Measurements from ENCODE around the gene CDSN.

Gene CDSN

GRCh38 chr6:31114541-31114878, 5.7 kb downstream of the CDSN start, which contains the start of gene PSORS1C1:
PSORS1C1 (plus strand) TSS chr6:31114800; CDS start chr6:31129633, 14,833 bp downstream.
- Mint-ChIP-seq H3K4me1 (peaks cover 39% of the 10 kb centered on the region), H3K36me3 (ENCODE audit: low read depth) (no peaks in the 10 kb centered on the region), H3K27ac (no peak within 1 kb of the TSS), H3K27me3 (ENCODE audit: low read depth, poor library complexity) (peaks cover 25% of the 10 kb centered on the region), H3K9me3 (no peaks in the 10 kb centered on the region), H3K4me3 (peak within 1 kb of the TSS; percentile 50)
- TF ChIP-seq CTCF (IDR thresholded peaks at IDR 0.05), result no peak
- DNase-seq, result no peak

GRCh38 chr6:31113861-31114540, 6.2 kb downstream of the CDSN start:
- Mint-ChIP-seq H3K27ac (no peak overlapping the region), H3K9me3 (no peaks in the 10 kb centered on the region), H3K4me3 (no peak overlapping the region), H3K4me1 (peaks cover 39% of the 10 kb centered on the region), H3K36me3 (ENCODE audit: low read depth) (no peaks in the 10 kb centered on the region), H3K27me3 (ENCODE audit: low read depth, poor library complexity) (peaks cover 26% of the 10 kb centered on the region)
- no peak for TF ChIP-seq CTCF (IDR thresholded peaks at IDR 0.05)
- no peak for DNase-seq

GRCh38 chr6:31112478-31112877, 7.8 kb downstream of the CDSN start, which contains the start of gene C6orf15:
C6orf15 (minus strand) TSS chr6:31112575; CDS start chr6:31112555, 20 bp downstream.
- Mint-ChIP-seq H3K4me3 (no peak within 1 kb of the TSS), H3K27me3 (ENCODE audit: low read depth, poor library complexity) (peaks cover 34% of the 10 kb centered on the region), H3K9me3 (no peaks in the 10 kb centered on the region), H3K27ac (no peak within 1 kb of the TSS), H3K4me1 (peaks cover 39% of the 10 kb centered on the region), H3K36me3 (ENCODE audit: low read depth) (no peaks in the 10 kb centered on the region)
- TF ChIP-seq CTCF (IDR thresholded peaks at IDR 0.05), result no peak
- no peak for DNase-seq

GRCh38 chr6:31111712-31112111, 8.5 kb downstream of the CDSN start:
- DNase-seq, result no peak
- H3K9me3 Mint-ChIP-seq, result no peaks in the 10 kb centered on the region
- no peaks in the 10 kb centered on the region for H3K36me3 Mint-ChIP-seq (ENCODE audit: low read depth)
- H3K27me3 Mint-ChIP-seq (ENCODE audit: low read depth, poor library complexity), result peaks cover 34% of the 10 kb centered on the region
- no peak overlapping the region for H3K27ac Mint-ChIP-seq
- H3K4me3 Mint-ChIP-seq, result no peak overlapping the region
- no peak for TF ChIP-seq CTCF (IDR thresholded peaks at IDR 0.05)
- peaks cover 32% of the 10 kb centered on the region for H3K4me1 Mint-ChIP-seq

GRCh38 chr6:31110825-31111582, 9.2 kb downstream of the CDSN start:
- Mint-ChIP-seq H3K27ac (no peak overlapping the region), H3K36me3 (ENCODE audit: low read depth) (no peaks in the 10 kb centered on the region), H3K4me1 (peaks cover 33% of the 10 kb centered on the region), H3K27me3 (ENCODE audit: low read depth, poor library complexity) (peaks cover 34% of the 10 kb centered on the region), H3K4me3 (no peak overlapping the region), H3K9me3 (no peaks in the 10 kb centered on the region)
- TF ChIP-seq CTCF (IDR thresholded peaks at IDR 0.05), result no peak
- DNase-seq, result no peak
